ENCODE measurements around the gene PCCB.

DNA sequence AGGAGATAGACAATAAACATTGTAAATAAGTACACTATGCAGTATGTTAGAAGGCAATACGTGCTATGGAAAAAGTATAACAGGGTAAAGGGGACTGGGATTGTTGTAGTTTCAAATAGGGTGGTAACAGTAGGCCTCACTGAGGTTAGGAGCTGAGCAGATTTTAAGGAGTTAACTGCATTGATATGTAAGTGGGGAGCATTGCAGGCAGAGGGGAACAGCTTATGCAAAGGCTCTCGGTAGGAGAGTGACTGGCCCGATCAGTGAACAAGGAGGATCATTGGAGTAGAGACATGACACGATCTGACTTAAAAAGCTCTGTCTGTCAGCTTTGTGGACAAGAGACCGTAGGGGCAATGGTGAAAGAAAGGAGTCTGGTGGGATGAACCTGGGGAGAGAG lies 46.8 kb downstream of the PCCB start:
- TF ChIP-seq POLR2AphosphoS5 (IDR thresholded peaks at IDR 0.05; ENCODE audit: borderline replicate concordance, low read depth, low read length) = no peak
- TF ChIP-seq EZH2 (IDR thresholded peaks at IDR 0.05) = no peak
